ENCODE results near the gene PRKACA. TPM values are rescaled to one million over a fixed set of nuclear protein-coding genes. Genes with fewer than 3 reads are reported as not detected.
A peak's percentile ranks its signal among the peaks of the same experiment; 100 is the strongest.

Gene PRKACA
- total RNA-seq, 1 donor from 2014 or later: 103 TPM

DNA sequence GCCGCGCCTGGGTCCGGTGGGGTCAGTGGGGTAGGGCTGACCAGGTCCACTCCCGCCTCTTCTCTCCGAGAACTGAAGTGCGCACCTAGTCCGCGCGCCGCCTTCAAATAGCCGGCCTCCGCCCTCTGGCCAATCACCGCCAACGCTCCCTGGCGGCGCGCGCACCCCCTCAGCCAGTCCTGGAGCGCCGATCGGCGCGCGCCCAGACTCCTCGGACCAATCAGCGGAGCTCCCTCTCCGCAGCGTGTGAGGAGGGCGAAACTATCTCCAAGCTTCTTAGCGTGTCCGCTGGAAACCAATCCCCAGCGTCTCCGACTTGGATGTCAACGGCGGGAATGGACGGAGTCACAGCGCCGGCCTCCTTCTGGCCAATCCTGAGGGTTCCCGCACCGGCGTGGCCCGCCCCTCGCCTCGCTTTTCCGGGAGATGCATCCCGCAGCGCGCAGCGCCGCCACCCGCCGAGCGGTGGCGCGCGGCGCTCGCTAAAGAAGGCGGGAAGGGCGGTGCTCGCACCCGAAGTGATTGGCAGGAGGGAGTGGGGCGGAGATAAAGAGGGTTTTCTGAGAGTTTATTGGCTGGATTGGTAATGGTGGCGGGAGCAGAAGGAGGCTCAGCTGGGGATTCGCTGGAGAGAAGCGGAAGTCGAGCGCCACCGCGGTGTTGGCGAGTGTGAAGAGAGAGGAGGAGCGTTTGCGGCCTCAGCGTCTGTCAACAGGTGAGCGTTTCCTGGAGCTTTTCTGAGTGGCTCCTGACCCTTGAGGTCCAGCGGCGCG lies 19.1 kb upstream of the PRKACA start, which contains the start of gene ASF1B:
TSS of gene ASF1B (minus strand) at position 81 of the 773 bp plus-strand sequence. CDS start 133 bp downstream, outside the sequence.
- H3K4me3 Mint-ChIP-seq: peak within 1 kb of the TSS; percentile 93
- TF ChIP-seq, protein P1, sequence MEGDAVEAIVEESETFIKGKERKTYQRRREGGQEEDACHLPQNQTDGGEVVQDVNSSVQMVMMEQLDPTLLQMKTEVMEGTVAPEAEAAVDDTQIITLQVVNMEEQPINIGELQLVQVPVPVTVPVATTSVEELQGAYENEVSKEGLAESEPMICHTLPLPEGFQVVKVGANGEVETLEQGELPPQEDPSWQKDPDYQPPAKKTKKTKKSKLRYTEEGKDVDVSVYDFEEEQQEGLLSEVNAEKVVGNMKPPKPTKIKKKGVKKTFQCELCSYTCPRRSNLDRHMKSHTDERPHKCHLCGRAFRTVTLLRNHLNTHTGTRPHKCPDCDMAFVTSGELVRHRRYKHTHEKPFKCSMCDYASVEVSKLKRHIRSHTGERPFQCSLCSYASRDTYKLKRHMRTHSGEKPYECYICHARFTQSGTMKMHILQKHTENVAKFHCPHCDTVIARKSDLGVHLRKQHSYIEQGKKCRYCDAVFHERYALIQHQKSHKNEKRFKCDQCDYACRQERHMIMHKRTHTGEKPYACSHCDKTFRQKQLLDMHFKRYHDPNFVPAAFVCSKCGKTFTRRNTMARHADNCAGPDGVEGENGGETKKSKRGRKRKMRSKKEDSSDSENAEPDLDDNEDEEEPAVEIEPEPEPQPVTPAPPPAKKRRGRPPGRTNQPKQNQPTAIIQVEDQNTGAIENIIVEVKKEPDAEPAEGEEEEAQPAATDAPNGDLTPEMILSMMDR (conservative IDR thresholded peaks at IDR 0.05): peak; percentile 71

DNA sequence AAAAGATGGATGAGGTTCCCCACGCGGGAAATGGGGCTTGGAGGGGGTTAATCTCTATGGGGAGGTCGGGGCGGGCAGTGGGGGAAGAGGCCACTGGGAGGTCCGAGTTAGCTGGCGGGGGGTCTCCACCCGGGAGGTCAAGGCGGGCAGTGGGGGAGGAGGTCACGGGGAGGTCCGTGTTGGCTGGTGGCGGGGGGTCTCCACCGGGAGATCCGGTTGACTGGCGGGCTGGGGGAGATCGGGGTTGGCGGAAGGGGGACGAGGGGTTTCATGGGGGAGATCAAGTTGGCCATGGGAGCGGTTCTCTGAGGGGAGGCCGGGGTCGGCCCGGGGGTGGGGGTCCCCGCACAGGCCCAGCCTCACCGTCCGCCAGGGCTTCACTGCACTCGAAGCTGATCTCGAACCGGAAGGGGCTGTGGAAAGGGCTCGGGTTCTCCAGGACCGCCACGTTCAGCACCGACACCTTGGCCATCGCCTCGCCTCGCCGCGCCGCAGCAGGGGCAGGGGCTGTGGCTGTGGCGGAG lies 18.5 kb upstream of the PRKACA start:
- Mint-ChIP-seq H3K4me3 (peak overlapping the region; percentile 93), H3K9me3 (no peaks in the 10 kb centered on the region), H3K27ac (ENCODE audit: unreplicated experiment) (no peak overlapping the region)

More for the DNA sequence above, 19.1 kb upstream of the PRKACA start, which contains the start of gene ASF1B:
- Mint-ChIP-seq H3K36me3 (ENCODE audit: low read depth) (peaks cover 3% of the 10 kb centered on the region), H3K27me3 (ENCODE audit: low read depth) (no peaks in the 10 kb centered on the region), H3K4me1 (peaks cover 37% of the 10 kb centered on the region), H3K27ac (ENCODE audit: unreplicated experiment) (peak within 1 kb of the TSS; percentile 71), H3K9me3 (no peaks in the 10 kb centered on the region)
- peak; percentile 95 for DNase-seq (ENCODE audit: low read depth, low spot score)

DNA sequence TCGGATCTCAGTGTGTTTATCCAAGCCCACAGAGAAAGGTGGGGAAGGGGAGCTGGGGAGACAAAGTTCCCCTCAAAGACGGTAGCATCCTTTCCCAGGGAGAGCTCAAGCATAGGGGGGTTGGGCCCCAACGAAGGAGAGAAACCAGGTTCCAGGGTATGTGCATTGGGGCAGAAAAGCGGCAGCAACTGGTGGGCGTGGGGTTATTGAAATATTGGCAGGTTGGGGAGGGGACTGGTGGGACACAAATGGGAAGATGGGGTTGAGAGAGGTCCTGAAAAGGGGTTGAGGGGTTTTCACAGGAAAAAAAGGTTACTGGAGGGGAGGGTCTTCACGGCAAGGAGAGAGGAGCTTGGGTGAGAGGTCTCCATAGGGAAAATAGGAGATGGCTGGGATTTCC lies 17.8 kb upstream of the PRKACA start:
- Mint-ChIP-seq H3K36me3 (ENCODE audit: low read depth) (peaks cover 3% of the 10 kb centered on the region), H3K4me3 (peak overlapping the region; percentile 87)
- TF ChIP-seq, protein P1 (conservative IDR thresholded peaks at IDR 0.05): no peak

More for the DNA sequence above, 18.5 kb upstream of the PRKACA start:
- H3K27me3 Mint-ChIP-seq (ENCODE audit: low read depth): no peaks in the 10 kb centered on the region
- peaks cover 37% of the 10 kb centered on the region for H3K4me1 Mint-ChIP-seq
- peaks cover 3% of the 10 kb centered on the region for H3K36me3 Mint-ChIP-seq (ENCODE audit: low read depth)
- TF ChIP-seq, protein P1 (conservative IDR thresholded peaks at IDR 0.05): no peak
- DNase-seq (ENCODE audit: low read depth, low spot score): no peak

DNA sequence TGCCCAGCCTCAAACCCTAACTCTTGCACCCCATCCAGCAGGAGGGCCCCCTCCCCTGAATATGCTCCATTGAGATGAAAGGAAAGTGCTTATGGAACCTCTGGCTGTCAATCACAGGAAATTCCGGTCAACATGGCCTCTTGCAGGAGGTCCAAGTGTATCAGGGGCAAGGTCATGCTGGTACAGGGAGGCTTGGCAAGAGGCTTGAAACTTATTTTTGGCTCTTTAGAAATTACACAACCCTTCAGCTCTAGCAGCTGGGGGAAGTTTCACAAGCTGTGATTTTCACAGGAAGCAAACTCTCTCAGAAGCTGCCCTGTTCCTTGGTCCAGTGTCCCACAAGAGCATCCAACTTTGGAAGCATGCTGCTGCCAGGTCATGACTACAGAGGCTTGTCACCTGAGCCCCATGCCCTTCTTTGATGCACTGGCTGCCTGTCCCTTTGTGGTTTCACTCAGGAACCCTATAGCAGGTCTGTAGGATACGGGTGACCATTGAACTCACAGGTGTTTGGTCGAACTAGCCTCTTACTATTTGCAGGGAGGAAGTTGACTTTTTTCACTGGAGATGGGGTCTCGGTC lies 10.5 kb upstream of the PRKACA start:
- Mint-ChIP-seq H3K27me3 (ENCODE audit: low read depth) (no peaks in the 10 kb centered on the region), H3K36me3 (ENCODE audit: low read depth) (peaks cover 3% of the 10 kb centered on the region), H3K9me3 (no peaks in the 10 kb centered on the region), H3K27ac (ENCODE audit: unreplicated experiment) (no peak overlapping the region), H3K4me1 (no peaks in the 10 kb centered on the region), H3K4me3 (no peak overlapping the region)
- TF ChIP-seq, protein P1 (conservative IDR thresholded peaks at IDR 0.05): no peak
- no peak for DNase-seq (ENCODE audit: low read depth, low spot score)

More for the DNA sequence above, 17.8 kb upstream of the PRKACA start:
- H3K9me3 Mint-ChIP-seq: no peaks in the 10 kb centered on the region
- H3K27me3 Mint-ChIP-seq (ENCODE audit: low read depth): no peaks in the 10 kb centered on the region
- peak overlapping the region; percentile 71 for H3K27ac Mint-ChIP-seq (ENCODE audit: unreplicated experiment)
- peaks cover 37% of the 10 kb centered on the region for H3K4me1 Mint-ChIP-seq
- DNase-seq (ENCODE audit: low read depth, low spot score): no peak

DNA sequence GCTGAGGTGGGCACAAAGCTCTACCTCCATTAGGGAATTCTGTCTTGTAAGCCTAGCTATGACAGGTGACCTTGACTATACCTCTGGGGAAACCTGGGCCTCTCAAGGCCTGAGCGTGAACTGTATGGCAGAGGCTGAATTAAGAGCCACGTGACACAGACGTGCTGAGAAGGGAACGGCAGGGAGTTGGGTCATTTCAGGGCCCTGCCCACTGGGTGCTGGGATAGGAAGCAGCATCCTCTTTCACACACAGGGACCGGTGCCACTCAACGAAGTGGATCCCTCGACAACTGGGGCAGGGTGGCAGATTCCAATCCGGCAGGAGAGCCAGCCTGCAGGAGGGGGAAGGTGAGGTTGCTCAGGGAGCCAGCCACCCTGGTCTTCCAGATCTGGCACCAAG lies 9.6 kb upstream of the PRKACA start:
- TF ChIP-seq, protein P1 (conservative IDR thresholded peaks at IDR 0.05): no peak
- Mint-ChIP-seq H3K27ac (ENCODE audit: unreplicated experiment) (no peak overlapping the region), H3K4me3 (no peak overlapping the region), H3K27me3 (ENCODE audit: low read depth) (no peaks in the 10 kb centered on the region), H3K4me1 (no peaks in the 10 kb centered on the region), H3K36me3 (ENCODE audit: low read depth) (peaks cover 3% of the 10 kb centered on the region), H3K9me3 (no peaks in the 10 kb centered on the region)
- DNase-seq (ENCODE audit: low read depth, low spot score): no peak
